HEK293 (cell line): ENCODE results near the gene GLDC.
"Not testable (repeated sequence)": the region's sequence is repeated elsewhere in the genome, so short reads cannot be mapped to it uniquely, and the experiment has no call there.

Experiments used
- CTCF ChIA-PET: fragments of 350-600 bp; formaldehyde crosslinking; extraction: SDS; loops from one replicate; lab custom pipeline; 2021; ENCODE audit warnings: antibody characterized with exemption; lab: Yijun Ruan, JAX
- POLR2A ChIA-PET: fragments of 300-600 bp; formaldehyde crosslinking; extraction: SDS; loops from one replicate; lab custom pipeline; 2020; ENCODE audit warnings: antibody characterized with exemption, inconsistent platforms; lab: Yijun Ruan, JAX
- H3K27ac ChIP-seq: fragments of 200-500 bp; sonication (Bioruptor generic); 2 replicates; pipeline ENCODE4 v1.5.1; 2014; ENCODE audit warnings: low read depth, low read length, control low read depth, inconsistent platforms; ENCODE audit errors: extremely low read depth
- H3K36me3 ChIP-seq, 2 experiments: fragments of 200-500 bp in 1 of 2; sonication (Bioruptor generic) in 1 of 2; 1 replicate in 1 of 2; 2 replicates in 1 of 2; pipeline ENCODE4 v1.5.1; 2014 to 2017; ENCODE audit warnings: inconsistent platforms in 2 of 2, low read length in 2 of 2; ENCODE audit not compliant: control insufficient read depth in 2 of 2, insufficient read depth in 1 of 2
- H3K4me1 ChIP-seq: fragments of 200-500 bp; sonication (Bioruptor generic); 2 replicates; pipeline ENCODE4 v1.5.1; 2014; ENCODE audit warnings: mild to moderate bottlenecking, low read length, inconsistent platforms; ENCODE audit not compliant: control insufficient read depth, insufficient read depth
- H3K4me3 ChIP-seq: 2 replicates; pipeline ENCODE4 v1.5.1; 2011; ENCODE audit warnings: low read depth, mild to moderate bottlenecking, control low read depth, low read length, moderate library complexity
- H3K9me3 ChIP-seq: fragments of 200-500 bp; sonication (Bioruptor generic); 2 replicates; pipeline ENCODE4 v1.5.1; 2014; ENCODE audit warnings: low read depth, low read length, inconsistent platforms; ENCODE audit not compliant: control insufficient read depth, insufficient read depth
- GLIS1 ChIP-seq: fragments of 450-650 bp; formaldehyde crosslinking; IDR thresholded peaks from 2 replicates; pipeline ENCODE4 v1.5.1; 2016; ENCODE audit warnings: missing biosample characterization, missing genetic modification characterization
- GLIS2 ChIP-seq: fragments of 450-650 bp; formaldehyde crosslinking; IDR thresholded peaks from 2 replicates; pipeline ENCODE4 v1.5.1; 2016; ENCODE audit warnings: missing biosample characterization, missing genetic modification characterization
- MEIS1 ChIP-seq: sonication (generic); formaldehyde crosslinking; IDR thresholded peaks from 2 replicates; pipeline ENCODE4 v1.8.1; 2022; ENCODE audit warnings: missing genetic modification reagents, mild to moderate bottlenecking, borderline replicate concordance
- ZBTB1 ChIP-seq: fragments of 450-650 bp; formaldehyde crosslinking; IDR thresholded peaks from 2 replicates; pipeline ENCODE4 v1.5.1; 2016; ENCODE audit warnings: missing biosample characterization, missing genetic modification characterization
- ZBTB17 ChIP-seq: fragments of 450-650 bp; formaldehyde crosslinking; IDR thresholded peaks from 2 replicates; pipeline ENCODE4 v1.5.1; 2016; ENCODE audit warnings: missing biosample characterization, missing genetic modification characterization
- ZBTB20 ChIP-seq: fragments of 450-650 bp; formaldehyde crosslinking; IDR thresholded peaks from 2 replicates; pipeline ENCODE4 v1.5.1; 2016; ENCODE audit warnings: missing biosample characterization, missing genetic modification characterization
- ZBTB7A ChIP-seq: fragments of 450-650 bp; formaldehyde crosslinking; IDR thresholded peaks from 2 replicates; pipeline ENCODE4 v1.5.1; 2016; ENCODE audit warnings: low read depth, missing biosample characterization, missing genetic modification characterization
- ZNF248 ChIP-seq: fragments of 450-650 bp; formaldehyde crosslinking; IDR thresholded peaks from 2 replicates; pipeline ENCODE4 v1.5.1; 2017; ENCODE audit warnings: missing biosample characterization, missing genetic modification characterization
- ZNF335 ChIP-seq: fragments of 450-650 bp; formaldehyde crosslinking; conservative IDR thresholded peaks from 2 replicates; pipeline ENCODE4 v1.5.1; 2016; ENCODE audit warnings: missing biosample characterization, missing genetic modification characterization
- ZNF558 ChIP-seq: fragments of 450-650 bp; formaldehyde crosslinking; IDR thresholded peaks from 2 replicates; pipeline ENCODE4 v1.5.1; 2016; ENCODE audit warnings: missing biosample characterization, missing genetic modification characterization
- ZNF621 ChIP-seq: fragments of 450-650 bp; formaldehyde crosslinking; IDR thresholded peaks from 2 replicates; pipeline ENCODE4 v1.5.1; 2017; ENCODE audit warnings: missing biosample characterization, missing genetic modification characterization
- TF ChIP-seq, protein P1 (sequence below): fragments of 450-650 bp; formaldehyde crosslinking; optimal IDR thresholded peaks from 2 replicates; pipeline ENCODE3; 2016; ENCODE audit warnings: missing biosample characterization, mild to moderate bottlenecking, missing genetic modification characterization
- TF ChIP-seq, protein P2 (sequence below): fragments of 450-650 bp; formaldehyde crosslinking; IDR thresholded peaks from 2 replicates; pipeline ENCODE4 v1.5.1; 2016; ENCODE audit warnings: missing biosample characterization, missing genetic modification characterization
- TF ChIP-seq, protein P3 (sequence below): fragments of 450-650 bp; formaldehyde crosslinking; IDR thresholded peaks from 2 replicates; pipeline ENCODE4 v1.5.1; 2016; ENCODE audit warnings: missing biosample characterization, missing genetic modification characterization

The GLDC gene

GRCh38 chr9:6645105-6645354 is 499 bp downstream of the GLDC start:
- TF ChIP-seq ZBTB20 (tag by site-specific recombination) = peak; percentile 81
- peak; percentile 19; the same call in 1 of the 2 replicates for TF ChIP-seq GLIS2 (tag by site-specific recombination)
- TF ChIP-seq GLIS1 (tag by site-specific recombination) = 0 out of 2 replicates have a peak, but pooled peaks have one; percentile 13
- TF ChIP-seq, protein P1, sequence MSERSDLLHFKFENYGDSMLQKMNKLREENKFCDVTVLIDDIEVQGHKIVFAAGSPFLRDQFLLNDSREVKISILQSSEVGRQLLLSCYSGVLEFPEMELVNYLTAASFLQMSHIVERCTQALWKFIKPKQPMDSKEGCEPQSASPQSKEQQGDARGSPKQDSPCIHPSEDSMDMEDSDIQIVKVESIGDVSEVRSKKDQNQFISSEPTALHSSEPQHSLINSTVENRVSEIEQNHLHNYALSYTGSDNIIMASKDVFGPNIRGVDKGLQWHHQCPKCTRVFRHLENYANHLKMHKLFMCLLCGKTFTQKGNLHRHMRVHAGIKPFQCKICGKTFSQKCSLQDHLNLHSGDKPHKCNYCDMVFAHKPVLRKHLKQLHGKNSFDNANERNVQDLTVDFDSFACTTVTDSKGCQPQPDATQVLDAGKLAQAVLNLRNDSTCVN (tag by site-specific recombination) = peak; percentile 61
- TF ChIP-seq, protein P2, sequence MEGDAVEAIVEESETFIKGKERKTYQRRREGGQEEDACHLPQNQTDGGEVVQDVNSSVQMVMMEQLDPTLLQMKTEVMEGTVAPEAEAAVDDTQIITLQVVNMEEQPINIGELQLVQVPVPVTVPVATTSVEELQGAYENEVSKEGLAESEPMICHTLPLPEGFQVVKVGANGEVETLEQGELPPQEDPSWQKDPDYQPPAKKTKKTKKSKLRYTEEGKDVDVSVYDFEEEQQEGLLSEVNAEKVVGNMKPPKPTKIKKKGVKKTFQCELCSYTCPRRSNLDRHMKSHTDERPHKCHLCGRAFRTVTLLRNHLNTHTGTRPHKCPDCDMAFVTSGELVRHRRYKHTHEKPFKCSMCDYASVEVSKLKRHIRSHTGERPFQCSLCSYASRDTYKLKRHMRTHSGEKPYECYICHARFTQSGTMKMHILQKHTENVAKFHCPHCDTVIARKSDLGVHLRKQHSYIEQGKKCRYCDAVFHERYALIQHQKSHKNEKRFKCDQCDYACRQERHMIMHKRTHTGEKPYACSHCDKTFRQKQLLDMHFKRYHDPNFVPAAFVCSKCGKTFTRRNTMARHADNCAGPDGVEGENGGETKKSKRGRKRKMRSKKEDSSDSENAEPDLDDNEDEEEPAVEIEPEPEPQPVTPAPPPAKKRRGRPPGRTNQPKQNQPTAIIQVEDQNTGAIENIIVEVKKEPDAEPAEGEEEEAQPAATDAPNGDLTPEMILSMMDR (tag by site-specific recombination) = 0 out of 2 replicates have a peak, but pooled peaks have one; percentile 8
- H3K9me3 ChIP-seq, H3K4me1 ChIP-seq, H3K27ac ChIP-seq: not testable (repeated sequence)
- ChIA-PET POLR2A (interaction anchor here (1.2 kb wide), 1 partner anchor 32 kb away, joined by 3 read pairs; no protein-coding TSS in a partner anchor), CTCF (interaction anchor here (1.2 kb wide), 1 partner anchor 22 kb away, joined by 3 read pairs; no protein-coding TSS in a partner anchor)
- Histone ChIP-seq H3K36me3 (peaks cover 0 to 14% of the 10 kb centered on the region in 2 experiments; a peak in 2 of 3 replicates), H3K4me3 (peak overlapping the region; percentile 57)

DNA sequence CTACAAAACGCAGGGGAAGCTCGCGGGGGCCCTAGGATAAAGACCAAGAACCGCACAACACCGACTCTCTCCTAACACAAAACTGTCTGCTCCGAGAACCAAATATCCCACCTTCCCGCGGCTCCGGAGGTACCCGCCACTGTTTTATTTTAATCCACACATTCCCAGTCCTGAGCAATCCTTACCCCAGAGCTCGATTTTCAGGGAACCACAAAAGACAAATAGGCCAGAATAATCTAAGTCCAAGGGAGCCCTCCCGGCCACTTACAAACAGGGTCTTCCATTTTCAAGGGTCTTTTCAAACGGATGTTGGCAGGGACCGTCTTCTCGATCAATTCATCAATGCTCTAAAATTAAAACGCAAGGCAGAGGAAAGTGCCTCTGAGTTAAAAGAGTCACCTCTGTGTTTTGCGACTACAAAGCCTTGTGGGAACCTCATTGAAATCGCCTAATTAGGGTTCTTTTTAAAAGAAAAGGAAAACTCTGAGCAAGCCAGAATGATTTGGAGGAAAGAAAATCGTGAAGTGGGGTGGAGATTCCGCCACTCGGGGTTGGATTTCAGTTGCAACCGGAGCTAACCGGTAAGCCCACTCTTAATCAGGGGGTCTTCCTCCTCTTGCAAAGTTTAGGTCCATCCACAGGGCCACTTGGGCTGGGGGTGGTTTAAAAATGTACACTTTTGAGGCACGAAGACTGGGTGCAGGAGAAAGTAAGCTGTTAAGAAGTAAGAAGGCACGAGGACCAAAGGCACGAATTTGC is 1.0 kb downstream of the GLDC start:
- Histone ChIP-seq H3K4me1 (no peaks in the 10 kb centered on the region), H3K9me3 (no peaks in the 10 kb centered on the region), H3K27ac (no peak overlapping the region), H3K4me3 (peak overlapping the region; percentile 57), H3K36me3 (peaks cover 0 to 14% of the 10 kb centered on the region in 2 experiments; a peak in 2 of 3 replicates)
- CTCF ChIA-PET = interaction anchor here (0.7 to 1.2 kb wide), 3 partner anchors 18 to 108 kb away, joined by 3 read pairs; no protein-coding TSS in a partner anchor
- TF ChIP-seq ZBTB17 (tag by site-specific recombination) (peak; percentile 89), ZNF558 (tag by site-specific recombination) (no peak), ZNF248 (no peak), ZNF335 (tag by site-specific recombination) (peak; percentile 95), ZBTB1 (tag by site-specific recombination) (no peak), MEIS1 (CRISPR knock-in tag) (no peak), ZBTB7A (tag by site-specific recombination) (no peak)
- POLR2A ChIA-PET = interaction anchor here (1.2 kb wide), 1 partner anchor 33 kb away, joined by 3 read pairs; no protein-coding TSS in a partner anchor

GRCh38 chr9:6641961-6642360 is 3.6 kb downstream of the GLDC start:
- Histone ChIP-seq H3K36me3 (peaks cover 0 to 14% of the 10 kb centered on the region in 2 experiments; a peak in 2 of 3 replicates), H3K4me1 (no peaks in the 10 kb centered on the region), H3K4me3 (no peak overlapping the region), H3K9me3 (no peaks in the 10 kb centered on the region)
- POLR2A ChIA-PET = interaction anchor here (0.7 to 1.1 kb wide), 2 partner anchors 17 to 40 kb away, joined by 3 to 4 read pairs; no protein-coding TSS in a partner anchor
- no peak for TF ChIP-seq ZNF621 (tag by site-specific recombination)
- TF ChIP-seq, protein P3, sequence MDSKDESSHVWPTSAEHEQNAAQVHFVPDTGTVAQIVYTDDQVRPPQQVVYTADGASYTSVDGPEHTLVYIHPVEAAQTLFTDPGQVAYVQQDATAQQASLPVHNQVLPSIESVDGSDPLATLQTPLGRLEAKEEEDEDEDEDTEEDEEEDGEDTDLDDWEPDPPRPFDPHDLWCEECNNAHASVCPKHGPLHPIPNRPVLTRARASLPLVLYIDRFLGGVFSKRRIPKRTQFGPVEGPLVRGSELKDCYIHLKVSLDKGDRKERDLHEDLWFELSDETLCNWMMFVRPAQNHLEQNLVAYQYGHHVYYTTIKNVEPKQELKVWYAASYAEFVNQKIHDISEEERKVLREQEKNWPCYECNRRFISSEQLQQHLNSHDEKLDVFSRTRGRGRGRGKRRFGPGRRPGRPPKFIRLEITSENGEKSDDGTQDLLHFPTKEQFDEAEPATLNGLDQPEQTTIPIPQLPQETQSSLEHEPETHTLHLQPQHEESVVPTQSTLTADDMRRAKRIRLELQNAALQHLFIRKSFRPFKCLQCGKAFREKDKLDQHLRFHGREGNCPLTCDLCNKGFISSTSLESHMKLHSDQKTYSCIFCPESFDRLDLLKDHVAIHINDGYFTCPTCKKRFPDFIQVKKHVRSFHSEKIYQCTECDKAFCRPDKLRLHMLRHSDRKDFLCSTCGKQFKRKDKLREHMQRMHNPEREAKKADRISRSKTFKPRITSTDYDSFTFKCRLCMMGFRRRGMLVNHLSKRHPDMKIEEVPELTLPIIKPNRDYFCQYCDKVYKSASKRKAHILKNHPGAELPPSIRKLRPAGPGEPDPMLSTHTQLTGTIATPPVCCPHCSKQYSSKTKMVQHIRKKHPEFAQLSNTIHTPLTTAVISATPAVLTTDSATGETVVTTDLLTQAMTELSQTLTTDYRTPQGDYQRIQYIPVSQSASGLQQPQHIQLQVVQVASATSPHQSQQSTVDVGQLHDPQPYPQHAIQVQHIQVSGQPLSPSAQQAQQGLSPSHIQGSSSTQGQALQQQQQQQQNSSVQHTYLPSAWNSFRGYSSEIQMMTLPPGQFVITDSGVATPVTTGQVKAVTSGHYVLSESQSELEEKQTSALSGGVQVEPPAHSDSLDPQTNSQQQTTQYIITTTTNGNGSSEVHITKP = peak; percentile 46; the same call in 1 of the 2 replicates
- TF ChIP-seq, all 188 proteins: peak for 1
- CTCF ChIA-PET = interaction anchor here (1.0 to 1.1 kb wide), 2 partner anchors 25 to 287 kb away, joined by 3 to 4 read pairs; no protein-coding TSS in a partner anchor
- H3K27ac ChIP-seq = no peak overlapping the region
